C1 segment of cervical spinal cord (tissue), 14 donors: Measurements from ENCODE around the gene RAB3D.
"Not testable (repeated sequence)": the region's sequence is repeated elsewhere in the genome, so short reads cannot be mapped to it uniquely, and the experiment has no call there.

Source experiments
- DNase-seq, 14 donors: peaks; one replicate each; lab custom pipeline; 2025; lab: John Stamatoyannopoulos, UW

Gene RAB3D, protein sequence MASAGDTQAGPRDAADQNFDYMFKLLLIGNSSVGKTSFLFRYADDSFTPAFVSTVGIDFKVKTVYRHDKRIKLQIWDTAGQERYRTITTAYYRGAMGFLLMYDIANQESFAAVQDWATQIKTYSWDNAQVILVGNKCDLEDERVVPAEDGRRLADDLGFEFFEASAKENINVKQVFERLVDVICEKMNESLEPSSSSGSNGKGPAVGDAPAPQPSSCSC

GRCh38 chr19:11339254-11340098, at the start of gene RAB3D:
Gene RAB3D, minus strand, starts transcription at chr19:11339657. Its CDS starts 2,258 bp downstream, at chr19:11337399.
- peak in 12 of 14 donors; percentile 40 to 82 (median 64) for DNase-seq

DNA sequence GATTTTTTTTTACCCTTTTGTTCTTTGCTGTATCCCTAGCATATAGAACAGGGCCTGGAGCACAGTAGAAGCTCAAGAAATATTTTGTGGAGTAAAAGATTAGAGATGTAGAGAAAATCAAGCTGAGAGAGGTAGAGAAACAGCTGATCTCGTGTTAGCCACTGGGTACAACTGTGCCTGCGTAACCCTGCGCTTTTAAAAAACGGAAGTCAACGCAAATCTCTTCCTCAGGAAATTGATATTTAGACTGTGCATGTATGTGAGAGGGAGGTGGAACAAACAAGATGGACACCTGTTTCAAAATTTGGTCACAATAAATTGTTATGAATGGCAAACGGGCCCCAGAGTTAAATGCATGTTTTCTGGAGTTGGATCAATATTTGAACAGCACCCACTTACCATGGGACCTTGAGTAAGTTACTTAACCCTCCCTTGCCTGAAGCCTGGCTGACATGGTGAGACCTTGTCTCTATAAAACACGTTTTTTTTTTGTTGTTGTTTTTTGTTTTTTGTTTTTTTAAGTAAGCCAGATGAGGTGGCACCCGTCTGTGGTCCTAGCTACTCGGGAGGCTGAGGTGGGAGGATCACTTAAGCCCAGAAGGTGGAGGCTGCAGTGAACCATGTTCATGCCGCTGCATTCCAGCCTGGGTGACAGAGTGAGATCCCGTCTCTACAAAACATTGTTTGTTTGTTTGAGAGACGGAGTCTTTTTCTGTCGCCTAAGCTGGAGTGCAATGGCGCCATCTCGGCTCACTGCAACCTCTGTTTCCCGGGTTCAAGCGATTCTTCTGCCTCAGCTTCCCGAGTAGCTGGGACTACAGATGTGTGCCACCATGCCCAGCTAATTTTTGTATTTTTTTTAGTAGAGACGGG, 47.9 kb upstream of the RAB3D start:
- DNase-seq: no peak

DNA sequence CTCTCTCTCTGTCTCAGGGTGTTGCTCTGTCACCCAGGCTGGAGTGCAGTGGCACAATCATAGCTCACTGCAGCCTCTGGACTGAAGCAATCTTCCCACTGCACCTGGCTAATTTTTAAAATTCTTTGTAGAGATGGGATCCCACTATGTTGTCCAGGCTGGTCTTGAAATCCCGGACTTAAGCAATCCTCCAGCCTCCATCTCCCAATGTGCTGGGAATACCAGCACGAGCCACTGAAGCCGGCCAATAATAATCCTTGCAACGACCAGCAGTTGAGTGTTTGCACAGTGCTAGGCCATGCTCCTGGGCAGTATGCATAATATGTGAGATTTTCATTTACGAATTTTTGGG, 45.3 kb upstream of the RAB3D start:
- DNase-seq: no peak

DNA sequence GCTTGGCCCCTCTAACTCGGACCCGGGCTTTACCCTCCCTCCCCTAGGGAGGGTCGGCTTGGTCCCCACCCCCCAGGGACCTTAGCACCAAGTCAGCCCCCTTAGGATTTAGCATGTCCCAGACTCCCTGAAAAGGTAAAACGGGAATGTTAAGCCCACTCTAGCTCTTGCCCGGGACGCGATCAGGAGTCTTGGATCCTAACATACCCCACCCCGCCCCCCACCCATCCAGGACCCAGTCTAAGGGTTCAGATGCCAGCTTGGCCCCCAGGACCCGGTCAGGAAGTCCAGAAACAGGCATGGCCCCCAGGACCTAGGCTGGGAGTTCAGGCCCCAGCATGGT, 44.2 kb upstream of the RAB3D start:
- DNase-seq: peak in 2 of 14 donors; percentile 22 to 24

GRCh38 chr19:11382898-11383705, 43.6 kb upstream of the RAB3D start:
- peak in 2 of 14 donors; percentile 12 to 16 for DNase-seq

DNA sequence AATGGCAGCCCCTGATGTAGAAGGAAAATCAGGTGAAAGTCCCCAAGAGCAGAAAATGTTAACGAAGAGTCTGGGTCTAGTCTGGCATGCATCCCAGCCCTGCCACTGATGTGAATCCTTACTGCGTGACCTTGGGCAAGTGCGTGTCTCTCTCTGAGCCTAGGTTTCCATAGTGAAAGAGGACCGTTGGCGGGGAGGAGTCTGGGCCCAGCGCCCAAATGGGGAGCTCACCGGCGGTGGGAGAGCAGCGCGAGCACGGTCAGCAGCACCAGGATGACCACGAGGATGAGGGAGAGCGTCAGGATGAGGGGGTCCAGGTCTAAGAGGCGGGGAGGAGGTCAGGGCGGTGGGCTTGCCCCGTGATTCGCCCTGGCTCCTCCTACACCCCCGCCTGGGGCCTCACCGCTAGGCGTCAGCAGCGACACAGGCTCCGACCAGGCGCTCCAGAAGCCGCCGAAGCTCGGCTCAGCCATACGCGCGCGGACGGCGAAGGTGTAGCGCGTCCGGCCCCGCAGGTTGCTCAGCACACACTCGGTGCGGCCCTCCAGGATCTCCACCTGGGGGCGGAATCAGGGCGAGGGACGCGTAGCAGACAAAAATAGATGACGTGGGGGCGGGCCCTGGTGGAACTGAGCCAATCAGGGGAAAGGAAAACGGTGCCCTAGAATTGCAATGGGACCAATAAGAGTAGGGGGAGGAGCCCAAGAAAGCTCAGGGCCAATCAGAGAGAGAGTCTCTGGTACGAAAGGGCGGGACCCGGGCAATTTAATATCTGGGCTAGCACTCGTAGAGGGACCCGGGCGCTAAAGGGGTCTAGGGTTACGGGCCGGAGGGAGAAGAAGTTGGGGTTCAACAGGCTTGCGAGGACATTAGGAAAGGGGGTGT, 41.4 kb upstream of the RAB3D start:
- peak; percentile 56 to 95 (median 88) for DNase-seq

- DNase-seq: no peak
Measured at GRCh38 chr19:11379857-11380350, 40.4 kb upstream of the RAB3D start.

GRCh38 chr19:11379269-11379845, 39.9 kb upstream of the RAB3D start:
- DNase-seq: not testable (repeated sequence)

DNA sequence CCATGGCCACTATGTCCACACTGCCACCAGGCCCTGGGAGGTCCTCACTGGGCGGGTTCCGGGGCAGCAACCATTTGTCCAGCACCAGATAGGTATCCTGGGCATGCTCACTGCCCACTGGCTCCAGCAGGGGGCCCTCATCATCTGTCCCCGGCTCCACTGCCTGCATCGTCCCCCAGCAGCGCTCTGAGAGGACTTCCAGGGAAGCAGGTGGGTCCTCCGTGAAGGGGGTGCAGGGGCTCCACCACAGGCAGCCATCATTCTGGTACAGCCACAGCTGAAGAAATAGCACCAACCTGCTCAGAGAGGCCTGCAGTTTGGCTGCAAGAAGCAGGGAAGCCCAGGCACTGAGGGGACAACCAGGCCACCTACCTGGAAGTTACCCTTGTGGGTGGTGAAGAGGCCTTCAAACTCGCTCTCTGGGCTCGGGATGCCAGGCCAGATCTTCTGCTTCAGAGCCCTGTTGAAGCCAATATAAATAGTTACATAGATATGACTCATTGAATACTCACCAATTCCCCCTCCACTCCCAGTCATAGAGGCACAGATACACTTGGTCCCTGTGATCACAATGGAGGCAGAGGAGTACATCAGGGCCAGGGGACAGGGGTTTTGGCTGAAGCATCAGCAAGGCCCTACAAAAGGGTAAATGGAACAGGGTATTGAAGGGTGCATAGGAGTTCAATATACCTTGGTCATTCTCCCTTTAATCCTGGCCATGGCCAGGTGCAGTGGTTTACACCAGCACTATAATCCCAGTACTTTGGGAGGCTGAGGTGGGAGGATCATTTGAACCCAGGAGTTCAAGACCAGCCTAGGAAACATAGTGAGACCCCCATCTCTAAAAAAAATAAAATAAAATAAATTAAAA, 39.1 kb upstream of the RAB3D start:
- peak in 7 of 14 donors; percentile 3 to 43 (median 20) for DNase-seq

DNA sequence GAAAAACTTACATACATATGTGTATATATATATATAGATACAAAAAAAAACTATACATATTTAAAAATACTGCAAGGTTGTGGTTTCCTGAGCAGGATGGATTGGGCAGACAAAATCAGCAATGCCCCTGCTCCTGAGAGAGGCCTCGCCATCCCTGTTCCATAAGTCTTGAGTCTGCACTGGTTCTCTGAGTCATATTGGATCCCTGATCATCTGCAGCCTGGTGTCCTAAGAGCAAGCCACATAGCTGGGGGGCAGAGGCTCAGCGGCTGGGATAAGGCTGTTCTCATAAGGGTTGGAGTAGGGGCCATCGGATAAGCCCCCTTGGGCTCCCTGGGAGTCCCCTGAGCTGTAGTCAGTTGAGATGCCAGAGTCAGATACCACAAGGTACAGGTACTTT, 38.3 kb upstream of the RAB3D start:
- no peak for DNase-seq

- DNase-seq: peak in 2 of 14 donors; percentile 9 to 12
Measured at GRCh38 chr19:11377237-11377636, 37.8 kb upstream of the RAB3D start.

GRCh38 chr19:11375143-11375948, 35.9 kb upstream of the RAB3D start:
- DNase-seq: peak in 7 of 14 donors; percentile 33 to 63 (median 57)

DNA sequence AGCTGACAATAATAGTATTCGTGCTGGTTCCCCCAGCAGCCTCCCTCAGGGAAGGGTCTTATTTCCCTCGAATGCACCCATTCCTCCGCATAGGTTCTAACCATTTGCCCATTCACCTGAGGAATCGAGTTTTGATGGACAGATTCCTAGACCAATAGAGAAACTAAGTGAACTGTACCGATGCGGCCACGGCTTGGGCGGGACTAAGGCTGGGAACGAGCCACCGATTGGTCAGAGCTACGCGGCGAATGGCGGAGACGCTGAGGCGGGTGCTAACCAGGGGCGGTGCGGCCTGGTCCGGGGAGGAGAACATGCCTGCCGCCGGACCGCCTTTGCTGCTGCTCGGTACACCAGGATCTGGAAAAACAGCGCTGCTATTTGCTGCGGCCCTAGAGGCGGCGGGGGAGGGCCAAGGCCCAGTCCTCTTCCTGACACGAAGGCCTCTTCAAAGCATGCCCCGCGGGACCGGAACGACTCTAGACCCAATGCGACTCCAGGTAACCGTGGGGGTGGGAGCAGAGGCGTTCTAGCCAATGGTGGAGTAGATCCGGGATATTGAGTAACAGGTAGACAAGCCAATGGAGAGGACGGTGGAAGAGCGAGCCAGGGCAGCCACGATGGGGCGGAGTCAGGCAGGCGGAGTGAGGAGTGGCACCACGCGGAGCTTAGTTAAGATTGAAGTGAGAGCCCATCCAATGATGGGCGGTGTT, 35.1 kb upstream of the RAB3D start, which contains the start of gene SWSAP1:
Gene SWSAP1 (plus strand): TSS at position 234 of the 710 bp plus-strand sequence. CDS start 15 bp downstream, at position 249.
- DNase-seq: peak; percentile 95 to 100 (median 99)

DNA sequence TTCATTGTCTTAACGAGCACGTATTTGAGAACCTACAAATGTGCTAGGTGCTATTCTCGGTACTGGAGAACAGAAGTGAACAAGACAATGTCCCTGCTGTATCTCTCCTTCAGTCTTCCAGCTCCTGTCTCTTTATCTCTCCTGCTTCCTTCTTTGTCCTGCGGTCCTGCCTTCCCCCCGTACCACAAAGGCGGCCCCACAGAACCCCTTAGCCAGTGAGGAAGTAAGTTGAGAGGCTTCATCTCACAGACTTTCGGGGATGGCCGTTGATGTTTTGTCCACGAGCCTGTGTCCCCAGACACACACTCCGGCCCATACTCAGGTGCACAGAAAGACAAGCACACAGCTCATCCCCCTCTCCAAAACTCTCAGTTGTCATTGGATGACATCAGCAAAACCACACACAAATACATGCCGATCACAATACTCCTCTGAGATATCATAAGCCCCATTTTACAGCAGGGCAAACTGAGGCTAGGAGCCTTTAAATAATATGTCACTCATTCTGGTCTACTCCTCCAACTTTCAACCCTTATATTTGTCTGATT, 34.5 kb upstream of the RAB3D start:
- DNase-seq: peak in 4 of 14 donors; percentile 27 to 48 (median 30)

DNA sequence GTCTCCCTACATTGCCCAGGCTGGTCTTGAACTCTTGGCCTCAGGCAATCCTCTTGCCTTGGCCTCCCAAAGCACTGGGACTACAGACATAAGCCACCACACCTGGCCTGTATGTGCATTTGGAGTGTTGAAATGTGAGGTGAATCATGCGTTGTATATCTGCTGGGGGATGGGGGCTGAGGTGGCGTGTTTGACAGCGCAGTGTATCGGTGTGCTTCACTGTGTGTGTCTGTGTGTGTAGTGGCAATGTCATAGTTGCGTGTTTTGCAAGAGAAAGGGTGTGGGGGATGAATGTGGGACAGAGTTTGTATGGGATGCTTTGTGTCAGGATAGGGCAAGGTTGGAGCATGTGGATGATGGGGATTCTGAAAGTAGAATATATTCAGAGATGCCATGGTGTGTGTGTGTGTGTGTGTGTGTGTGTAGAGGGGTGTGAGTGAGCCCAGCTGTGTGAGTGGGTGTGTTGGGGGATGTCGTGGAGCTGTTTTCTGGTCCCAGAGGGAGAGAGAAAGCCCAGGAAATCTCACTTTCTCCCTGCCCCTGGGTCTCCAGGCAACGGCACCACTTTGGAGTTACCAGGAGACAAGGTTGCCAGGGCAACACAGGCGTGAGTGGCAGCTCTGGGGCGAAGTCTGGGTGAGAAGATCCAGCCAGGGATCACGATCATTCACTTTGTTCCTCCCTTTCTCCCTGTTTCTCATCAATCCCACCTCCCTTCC, 33.9 kb upstream of the RAB3D start:
- DNase-seq: peak in 9 of 14 donors; percentile 11 to 59 (median 26)

DNA sequence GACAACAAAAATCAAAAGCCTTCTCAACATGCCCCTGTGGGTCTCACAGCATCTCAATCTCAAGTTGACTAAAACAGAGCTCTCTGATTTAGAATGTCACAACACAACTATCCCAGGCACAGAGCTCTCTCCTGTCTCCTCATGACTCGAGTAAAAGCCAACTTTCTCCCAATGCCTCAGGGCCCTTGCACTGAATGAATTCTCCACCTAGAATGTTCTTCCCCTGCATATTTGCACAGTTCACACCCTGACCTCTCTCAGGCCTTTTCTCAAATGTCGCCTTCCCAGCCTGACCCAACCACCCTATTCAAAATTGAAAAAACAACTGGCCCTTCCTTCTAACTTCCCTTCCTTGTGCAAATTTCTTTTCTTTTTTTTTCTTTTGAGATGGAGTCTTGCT, 31.3 kb upstream of the RAB3D start:
- no peak for DNase-seq
